SU-DHL-6 (cell line): ENCODE data around the gene MRPS24.

Experiments
- H2AFZ ChIP-seq: fragments of 200-600 bp; sonication (generic); 2 replicates; pipeline ENCODE4 v1.6.1; 2014; ENCODE audit warnings: low read depth, mild to moderate bottlenecking, moderate library complexity, mixed read lengths, antibody characterized with exemption, low read length; ENCODE audit not compliant: severe bottlenecking
- H3F3A ChIP-seq: fragments of 200-600 bp; shearing (Covaris generic); 2 replicates; pipeline ENCODE4 v1.6.0; 2016; ENCODE audit warnings: antibody characterized with exemption, mild to moderate bottlenecking; ENCODE audit not compliant: insufficient read depth
- H3K27ac ChIP-seq: fragments of 200-600 bp; sonication (generic); 2 replicates; pipeline ENCODE4 v1.5.1; 2016; ENCODE audit warnings: low read depth, mild to moderate bottlenecking, low read length, moderate library complexity, mixed read lengths
- H3K27me3 ChIP-seq: fragments of 200-600 bp; sonication (generic), shearing (Covaris generic); 2 replicates; pipeline ENCODE4 v1.6.0; 2014; ENCODE audit warnings: mild to moderate bottlenecking, low read length
- H3K36me3 ChIP-seq: fragments of 200-600 bp; sonication (generic); 2 replicates; pipeline ENCODE4 v1.6.1; 2014; ENCODE audit warnings: mild to moderate bottlenecking, low read length, mixed read lengths
- H3K4me2 ChIP-seq: fragments of 300-600, 200-600 bp; shearing (Covaris generic), sonication (generic); 2 replicates; pipeline ENCODE4 v1.6.0; 2014; ENCODE audit warnings: low read length, low read depth, mild to moderate bottlenecking; ENCODE audit not compliant: poor library complexity, severe bottlenecking
- H3K4me3 ChIP-seq: fragments of 200-600 bp; sonication (generic); 2 replicates; pipeline ENCODE4 v1.5.1; 2014; ENCODE audit warnings: antibody characterized with exemption, low read length, mild to moderate bottlenecking, mixed read lengths; ENCODE audit not compliant: insufficient read depth, poor library complexity, severe bottlenecking
- H3K79me2 ChIP-seq: fragments of 200-600 bp; sonication (generic); 2 replicates; pipeline ENCODE4 v1.6.1; 2014; ENCODE audit warnings: mild to moderate bottlenecking, low read length, moderate library complexity; ENCODE audit not compliant: insufficient read depth
- H3K9ac ChIP-seq: fragments of 200-600 bp; sonication (generic); 2 replicates; pipeline ENCODE4 v1.7.0; 2014; ENCODE audit warnings: mild to moderate bottlenecking, low read length
- H3K9me2 ChIP-seq: fragments of 200-600 bp; sonication (generic); replicated peaks from 2 replicates; pipeline ENCODE4 v1.6.1; 2014; ENCODE audit warnings: low read length; ENCODE audit not compliant: insufficient read depth
- H3K9me3 ChIP-seq: fragments of 200-600 bp; sonication (generic); 2 replicates; pipeline ENCODE4 v1.6.1; 2014; ENCODE audit warnings: low read length, mixed read lengths; ENCODE audit not compliant: insufficient read depth
- H4K20me1 ChIP-seq: fragments of 200-600 bp; sonication (generic); 2 replicates; pipeline ENCODE4 v1.6.1; 2014; ENCODE audit warnings: low read depth, mild to moderate bottlenecking, antibody characterized with exemption, low read length, moderate library complexity, mixed read lengths
- EZH2phosphoT487 ChIP-seq: fragments of 200-600 bp; sonication (generic), shearing (Covaris generic); conservative IDR thresholded peaks from 2 replicates; pipeline ENCODE4 v1.6.1; 2018; ENCODE audit warnings: mild to moderate bottlenecking, antibody characterized with exemption, low read length, moderate library complexity, mixed read lengths
- TF ChIP-seq, protein P1 (sequence below): fragments of 200-600 bp; sonication (generic); IDR thresholded peaks from one replicate; pipeline ENCODE4 v1.5.1; 2017; ENCODE audit warnings: antibody characterized with exemption, mild to moderate bottlenecking, low read length, moderate library complexity; ENCODE audit not compliant: insufficient read depth, poor library complexity, severe bottlenecking

MRPS24 gene

DNA sequence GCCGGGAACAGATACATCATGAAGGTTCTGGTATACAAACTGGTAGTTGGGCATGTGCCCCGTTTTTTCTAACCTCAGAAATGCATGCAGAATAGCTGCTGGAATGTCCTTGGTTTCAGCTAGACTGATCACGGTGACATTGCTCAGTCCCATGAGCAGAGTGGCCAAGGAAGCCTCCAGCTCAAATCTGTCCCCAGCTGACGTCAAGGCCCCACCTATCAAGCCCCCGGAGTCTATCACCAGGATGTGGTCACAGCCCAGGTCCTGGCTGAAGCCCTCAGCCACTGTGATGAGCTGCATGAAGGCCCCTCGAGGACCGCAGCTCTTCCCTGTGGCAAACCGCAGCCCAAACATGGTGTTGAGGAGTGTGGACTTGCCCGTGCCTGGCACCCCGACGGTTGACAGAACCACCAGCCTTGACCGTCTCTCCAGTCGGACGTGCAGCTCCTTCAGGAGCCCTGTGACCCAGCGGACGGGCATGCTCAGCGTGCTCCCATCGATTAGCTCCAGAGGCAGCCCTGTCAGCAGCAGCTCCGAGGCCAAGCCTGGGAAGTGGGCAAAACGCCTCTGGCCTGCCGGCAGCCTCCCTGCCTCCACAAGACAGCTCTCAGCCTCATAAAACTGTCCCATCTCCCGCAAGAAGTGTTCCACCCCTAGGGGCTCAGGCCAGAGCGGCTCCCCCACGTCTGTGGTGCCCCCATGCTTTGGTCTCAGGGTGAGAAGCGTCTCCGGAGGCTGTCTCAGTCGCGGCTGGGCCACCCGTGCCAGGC is 7.8 kb upstream of the MRPS24 start:
- H3K9ac ChIP-seq: no peak overlapping the region
- no peaks in the 10 kb centered on the region for H3K79me2 ChIP-seq
- no peaks in the 10 kb centered on the region for H3K9me3 ChIP-seq
- no peaks in the 10 kb centered on the region for H3K36me3 ChIP-seq
- H3K27me3 ChIP-seq: no peaks in the 10 kb centered on the region
- H3K9me2 ChIP-seq: no peaks in the 10 kb centered on the region
- H3K27ac ChIP-seq: no peak overlapping the region
- no peak overlapping the region for H3K4me3 ChIP-seq
- H4K20me1 ChIP-seq: no peaks in the 10 kb centered on the region
- TF ChIP-seq, protein P1, sequence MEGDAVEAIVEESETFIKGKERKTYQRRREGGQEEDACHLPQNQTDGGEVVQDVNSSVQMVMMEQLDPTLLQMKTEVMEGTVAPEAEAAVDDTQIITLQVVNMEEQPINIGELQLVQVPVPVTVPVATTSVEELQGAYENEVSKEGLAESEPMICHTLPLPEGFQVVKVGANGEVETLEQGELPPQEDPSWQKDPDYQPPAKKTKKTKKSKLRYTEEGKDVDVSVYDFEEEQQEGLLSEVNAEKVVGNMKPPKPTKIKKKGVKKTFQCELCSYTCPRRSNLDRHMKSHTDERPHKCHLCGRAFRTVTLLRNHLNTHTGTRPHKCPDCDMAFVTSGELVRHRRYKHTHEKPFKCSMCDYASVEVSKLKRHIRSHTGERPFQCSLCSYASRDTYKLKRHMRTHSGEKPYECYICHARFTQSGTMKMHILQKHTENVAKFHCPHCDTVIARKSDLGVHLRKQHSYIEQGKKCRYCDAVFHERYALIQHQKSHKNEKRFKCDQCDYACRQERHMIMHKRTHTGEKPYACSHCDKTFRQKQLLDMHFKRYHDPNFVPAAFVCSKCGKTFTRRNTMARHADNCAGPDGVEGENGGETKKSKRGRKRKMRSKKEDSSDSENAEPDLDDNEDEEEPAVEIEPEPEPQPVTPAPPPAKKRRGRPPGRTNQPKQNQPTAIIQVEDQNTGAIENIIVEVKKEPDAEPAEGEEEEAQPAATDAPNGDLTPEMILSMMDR: no peak
- no peak for TF ChIP-seq EZH2phosphoT487
- H3K4me2 ChIP-seq: no peak overlapping the region
- no peaks in the 10 kb centered on the region for H3F3A ChIP-seq
- no peak overlapping the region for H2AFZ ChIP-seq

DNA sequence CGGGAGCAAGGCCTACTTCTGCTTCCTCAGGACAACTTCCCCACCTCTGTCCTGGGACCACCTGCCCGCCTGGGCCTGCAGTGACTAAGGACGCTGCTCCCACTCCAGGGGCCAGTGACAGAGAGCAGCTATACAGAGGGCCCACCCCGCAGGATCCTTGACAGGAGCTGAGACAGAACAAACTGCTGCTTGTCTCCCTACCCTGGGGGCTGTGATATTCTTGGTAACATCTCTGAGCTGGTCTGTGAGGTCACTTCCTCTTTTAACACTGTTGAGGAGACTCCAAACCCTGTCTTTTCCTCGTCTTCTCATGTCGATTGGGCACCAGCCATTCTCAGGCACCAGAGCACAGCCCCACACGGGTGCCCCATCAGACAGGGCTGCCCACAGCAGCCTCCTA is 6.9 kb upstream of the MRPS24 start:
- H3K4me3 ChIP-seq: no peak overlapping the region
- H4K20me1 ChIP-seq: no peaks in the 10 kb centered on the region
- H3K9me3 ChIP-seq: no peaks in the 10 kb centered on the region
- no peak overlapping the region for H3K4me2 ChIP-seq
- no peak overlapping the region for H3K9ac ChIP-seq
- TF ChIP-seq, protein P1: no peak
- TF ChIP-seq EZH2phosphoT487: no peak
- no peaks in the 10 kb centered on the region for H3F3A ChIP-seq
- no peaks in the 10 kb centered on the region for H3K9me2 ChIP-seq
- no peaks in the 10 kb centered on the region for H3K27me3 ChIP-seq
- H2AFZ ChIP-seq: no peak overlapping the region
- no peaks in the 10 kb centered on the region for H3K36me3 ChIP-seq
- no peak overlapping the region for H3K27ac ChIP-seq
- H3K79me2 ChIP-seq: no peaks in the 10 kb centered on the region

- no peak overlapping the region for H3K27ac ChIP-seq
- no peaks in the 10 kb centered on the region for H3K36me3 ChIP-seq
- H3K9me3 ChIP-seq: no peaks in the 10 kb centered on the region
- no peak overlapping the region for H3K4me3 ChIP-seq
- H3K79me2 ChIP-seq: no peaks in the 10 kb centered on the region
- TF ChIP-seq, protein P1: no peak
- TF ChIP-seq EZH2phosphoT487: no peak
- H3K9ac ChIP-seq: no peak overlapping the region
- no peak overlapping the region for H3K4me2 ChIP-seq
- no peaks in the 10 kb centered on the region for H4K20me1 ChIP-seq
- no peaks in the 10 kb centered on the region for H3K27me3 ChIP-seq
- H3F3A ChIP-seq: no peaks in the 10 kb centered on the region
- H2AFZ ChIP-seq: no peak overlapping the region
- H3K9me2 ChIP-seq: no peaks in the 10 kb centered on the region
Observed at GRCh38 chr7:43873300-43873699, 4.0 kb upstream of the MRPS24 start.
